ENCODE data around the gene CFB.
"Not testable (repeated sequence)": the region's sequence is repeated elsewhere in the genome, so short reads cannot be mapped to it uniquely, and the experiment has no call there.

Gene CFB

GRCh38 chr6:31977816-31978431, 32.0 kb downstream of the CFB start:
- no peak for TF ChIP-seq CTCF (IDR thresholded peaks at IDR 0.05; ENCODE audit: insufficient read depth, low read length, missing control alignments)
- POLR2A ChIA-PET, result no interaction called here
- CTCF ChIA-PET, result no interaction called here
- DNase-seq (ENCODE audit: low read depth, low spot score), result no peak
- no peak overlapping the region for H3K4me3 ChIP-seq (ENCODE audit: low read depth, low read length)

- ChIA-PET POLR2A (no interaction called here), CTCF (interaction anchor here (1.5 kb wide), 1 partner anchor 19 kb away, joined by 4 read pairs; the partner anchor contains the start of gene SKIC2)
- no peak for TF ChIP-seq CTCF (IDR thresholded peaks at IDR 0.05; ENCODE audit: insufficient read depth, low read length, missing control alignments)
Measured at GRCh38 chr6:31978831-31979230, 32.9 kb downstream of the CFB start.

GRCh38 chr6:31979238-31979898, 33.5 kb downstream of the CFB start:
- ChIA-PET POLR2A (interaction anchor here (1.2 kb wide), 1 partner anchor 34 kb away, joined by 4 read pairs; no protein-coding TSS in a partner anchor), CTCF (interaction anchor here (1.5 kb wide), 1 partner anchor 20 kb away, joined by 4 read pairs; the partner anchor contains the start of gene SKIC2)
- DNase-seq (ENCODE audit: low read depth, low spot score), result no peak
- H3K4me3 ChIP-seq (ENCODE audit: low read depth, low read length), result no peak overlapping the region
- TF ChIP-seq CTCF (IDR thresholded peaks at IDR 0.05; ENCODE audit: insufficient read depth, low read length, missing control alignments), result no peak

More at GRCh38 chr6:31978831-31979230, 32.9 kb downstream of the CFB start:
- H3K4me3 ChIP-seq (ENCODE audit: low read depth, low read length), result no peak overlapping the region
- no peak for DNase-seq (ENCODE audit: low read depth, low spot score)

- DNase-seq (ENCODE audit: low read depth, low spot score); CTCF ChIA-PET; H3K4me3 ChIP-seq (ENCODE audit: low read depth, low read length): not testable (repeated sequence)
- POLR2A ChIA-PET, result interaction anchor here (1.2 kb wide), 1 partner anchor 33 kb away, joined by 4 read pairs; no protein-coding TSS in a partner anchor
Measured at GRCh38 chr6:31980195-31980876, 34.4 kb downstream of the CFB start.

GRCh38 chr6:31980998-31981397, 35.1 kb downstream of the CFB start:
- DNase-seq (ENCODE audit: low read depth, low spot score); POLR2A ChIA-PET; H3K4me3 ChIP-seq (ENCODE audit: low read depth, low read length); CTCF ChIA-PET: not testable (repeated sequence)

GRCh38 chr6:31981744-31982143, 35.8 kb downstream of the CFB start, which contains the start of gene C4A:
Gene C4A (plus strand): TSS chr6:31982057. CDS start chr6:31982108, 51 bp downstream.
- POLR2A ChIA-PET, CTCF ChIA-PET: not testable (repeated sequence)

GRCh38 chr6:31989363-31989762, 43.5 kb downstream of the CFB start:
- H3K4me3 ChIP-seq (ENCODE audit: low read depth, low read length); DNase-seq (ENCODE audit: low read depth, low spot score); POLR2A ChIA-PET; CTCF ChIA-PET: not testable (repeated sequence)

More at GRCh38 chr6:31981744-31982143, 35.8 kb downstream of the CFB start, which contains the start of gene C4A:
- H3K4me3 ChIP-seq (ENCODE audit: low read depth, low read length); DNase-seq (ENCODE audit: low read depth, low spot score): not testable (repeated sequence)

GRCh38 chr6:31994421-31994820, 48.5 kb downstream of the CFB start:
- POLR2A ChIA-PET; H3K4me3 ChIP-seq (ENCODE audit: low read depth, low read length); DNase-seq (ENCODE audit: low read depth, low spot score); CTCF ChIA-PET: not testable (repeated sequence)

GRCh38 chr6:31996385-31996784, 50.5 kb downstream of the CFB start:
- CTCF ChIA-PET; DNase-seq (ENCODE audit: low read depth, low spot score); H3K4me3 ChIP-seq (ENCODE audit: low read depth, low read length); POLR2A ChIA-PET: not testable (repeated sequence)

All from AG04449 (cell line).